ENCODE measurements around the gene LIN7C.

The LIN7C gene

GRCh38 chr11:27447288-27448183, 59.0 kb downstream of the LIN7C start:
- DNase-seq (ENCODE audit: low read depth, low spot score) = no peak

GRCh38 chr11:27445625-27446024, 60.9 kb downstream of the LIN7C start:
- no peak for DNase-seq (ENCODE audit: low read depth, low spot score)

GRCh38 chr11:27444801-27445215, 61.8 kb downstream of the LIN7C start:
- no peak for DNase-seq (ENCODE audit: low read depth, low spot score)

Measured in smooth muscle cell of the brain vasculature (primary cell).